ENCODE data around the gene GFOD1.

The GFOD1 gene

DNA sequence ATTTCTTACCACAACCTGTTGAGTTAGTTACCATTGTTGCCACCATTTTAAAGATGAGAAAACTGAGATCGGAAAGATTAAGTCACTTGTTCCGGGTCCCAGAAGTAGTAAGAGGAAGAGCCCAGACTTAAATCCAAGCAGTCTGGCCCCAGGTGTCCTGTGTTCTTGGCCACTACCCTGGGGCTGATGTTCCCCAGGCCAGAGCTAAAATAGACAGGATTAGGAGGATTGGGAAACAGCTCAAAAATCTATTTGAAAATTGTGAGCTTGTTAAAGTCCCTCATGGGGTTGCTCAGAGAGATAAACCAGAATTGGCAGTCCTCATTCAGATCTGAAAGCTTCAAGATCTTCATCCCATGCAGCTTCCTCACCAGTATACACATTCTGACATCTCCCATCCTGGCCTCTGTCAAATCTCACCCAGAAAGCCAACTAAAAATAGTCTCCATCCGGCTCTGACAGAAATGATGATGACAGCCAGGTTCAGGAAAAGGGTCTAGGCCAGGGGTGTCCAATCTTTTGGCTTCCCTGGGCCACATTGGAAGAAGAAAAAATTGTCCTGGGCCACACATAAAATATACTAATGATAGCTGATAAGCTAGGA is 62.0 kb downstream of the GFOD1 start:
- ATAC-seq = no peak
- TF ChIP-seq ESRRG (CRISPR knock-in tag; IDR thresholded peaks at IDR 0.05) = no peak
- TF ChIP-seq, protein P1, sequence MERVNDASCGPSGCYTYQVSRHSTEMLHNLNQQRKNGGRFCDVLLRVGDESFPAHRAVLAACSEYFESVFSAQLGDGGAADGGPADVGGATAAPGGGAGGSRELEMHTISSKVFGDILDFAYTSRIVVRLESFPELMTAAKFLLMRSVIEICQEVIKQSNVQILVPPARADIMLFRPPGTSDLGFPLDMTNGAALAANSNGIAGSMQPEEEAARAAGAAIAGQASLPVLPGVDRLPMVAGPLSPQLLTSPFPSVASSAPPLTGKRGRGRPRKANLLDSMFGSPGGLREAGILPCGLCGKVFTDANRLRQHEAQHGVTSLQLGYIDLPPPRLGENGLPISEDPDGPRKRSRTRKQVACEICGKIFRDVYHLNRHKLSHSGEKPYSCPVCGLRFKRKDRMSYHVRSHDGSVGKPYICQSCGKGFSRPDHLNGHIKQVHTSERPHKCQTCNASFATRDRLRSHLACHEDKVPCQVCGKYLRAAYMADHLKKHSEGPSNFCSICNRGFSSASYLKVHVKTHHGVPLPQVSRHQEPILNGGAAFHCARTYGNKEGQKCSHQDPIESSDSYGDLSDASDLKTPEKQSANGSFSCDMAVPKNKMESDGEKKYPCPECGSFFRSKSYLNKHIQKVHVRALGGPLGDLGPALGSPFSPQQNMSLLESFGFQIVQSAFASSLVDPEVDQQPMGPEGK (CRISPR knock-in tag; IDR thresholded peaks at IDR 0.05; ENCODE audit: borderline replicate concordance) = no peak
- no peak for TF ChIP-seq ZNF8 (CRISPR knock-in tag; IDR thresholded peaks at IDR 0.05)
- TF ChIP-seq OSR1 (CRISPR knock-in tag; IDR thresholded peaks at IDR 0.05) = no peak
- TF ChIP-seq GLIS3 (CRISPR knock-in tag; IDR thresholded peaks at IDR 0.05) = no peak
- no peak for TF ChIP-seq RARB (CRISPR knock-in tag; IDR thresholded peaks at IDR 0.05)
- TF ChIP-seq, protein P2, sequence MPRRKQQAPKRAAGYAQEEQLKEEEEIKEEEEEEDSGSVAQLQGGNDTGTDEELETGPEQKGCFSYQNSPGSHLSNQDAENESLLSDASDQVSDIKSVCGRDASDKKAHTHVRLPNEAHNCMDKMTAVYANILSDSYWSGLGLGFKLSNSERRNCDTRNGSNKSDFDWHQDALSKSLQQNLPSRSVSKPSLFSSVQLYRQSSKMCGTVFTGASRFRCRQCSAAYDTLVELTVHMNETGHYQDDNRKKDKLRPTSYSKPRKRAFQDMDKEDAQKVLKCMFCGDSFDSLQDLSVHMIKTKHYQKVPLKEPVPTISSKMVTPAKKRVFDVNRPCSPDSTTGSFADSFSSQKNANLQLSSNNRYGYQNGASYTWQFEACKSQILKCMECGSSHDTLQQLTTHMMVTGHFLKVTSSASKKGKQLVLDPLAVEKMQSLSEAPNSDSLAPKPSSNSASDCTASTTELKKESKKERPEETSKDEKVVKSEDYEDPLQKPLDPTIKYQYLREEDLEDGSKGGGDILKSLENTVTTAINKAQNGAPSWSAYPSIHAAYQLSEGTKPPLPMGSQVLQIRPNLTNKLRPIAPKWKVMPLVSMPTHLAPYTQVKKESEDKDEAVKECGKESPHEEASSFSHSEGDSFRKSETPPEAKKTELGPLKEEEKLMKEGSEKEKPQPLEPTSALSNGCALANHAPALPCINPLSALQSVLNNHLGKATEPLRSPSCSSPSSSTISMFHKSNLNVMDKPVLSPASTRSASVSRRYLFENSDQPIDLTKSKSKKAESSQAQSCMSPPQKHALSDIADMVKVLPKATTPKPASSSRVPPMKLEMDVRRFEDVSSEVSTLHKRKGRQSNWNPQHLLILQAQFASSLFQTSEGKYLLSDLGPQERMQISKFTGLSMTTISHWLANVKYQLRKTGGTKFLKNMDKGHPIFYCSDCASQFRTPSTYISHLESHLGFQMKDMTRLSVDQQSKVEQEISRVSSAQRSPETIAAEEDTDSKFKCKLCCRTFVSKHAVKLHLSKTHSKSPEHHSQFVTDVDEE (CRISPR knock-in tag; IDR thresholded peaks at IDR 0.05) = no peak
- TF ChIP-seq ARNTL (CRISPR knock-in tag; IDR thresholded peaks at IDR 0.05; ENCODE audit: borderline replicate concordance, low read depth) = no peak
- no peak for TF ChIP-seq ZFP30 (CRISPR knock-in tag; IDR thresholded peaks at IDR 0.05)
- no peak for TF ChIP-seq ISL1 (CRISPR knock-in tag; IDR thresholded peaks at IDR 0.05)
- TF ChIP-seq SNAI2 (CRISPR knock-in tag; IDR thresholded peaks at IDR 0.05) = no peak
- TF ChIP-seq, protein P3, sequence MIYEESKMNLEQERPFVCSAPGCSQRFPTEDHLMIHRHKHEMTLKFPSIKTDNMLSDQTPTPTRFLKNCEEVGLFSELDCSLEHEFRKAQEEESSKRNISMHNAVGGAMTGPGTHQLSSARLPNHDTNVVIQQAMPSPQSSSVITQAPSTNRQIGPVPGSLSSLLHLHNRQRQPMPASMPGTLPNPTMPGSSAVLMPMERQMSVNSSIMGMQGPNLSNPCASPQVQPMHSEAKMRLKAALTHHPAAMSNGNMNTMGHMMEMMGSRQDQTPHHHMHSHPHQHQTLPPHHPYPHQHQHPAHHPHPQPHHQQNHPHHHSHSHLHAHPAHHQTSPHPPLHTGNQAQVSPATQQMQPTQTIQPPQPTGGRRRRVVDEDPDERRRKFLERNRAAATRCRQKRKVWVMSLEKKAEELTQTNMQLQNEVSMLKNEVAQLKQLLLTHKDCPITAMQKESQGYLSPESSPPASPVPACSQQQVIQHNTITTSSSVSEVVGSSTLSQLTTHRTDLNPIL (CRISPR knock-in tag; IDR thresholded peaks at IDR 0.05; ENCODE audit: low read depth) = no peak
- TF ChIP-seq ZNF70 (CRISPR knock-in tag; IDR thresholded peaks at IDR 0.05) = no peak
- TF ChIP-seq CSDC2 (CRISPR knock-in tag; IDR thresholded peaks at IDR 0.05) = no peak
- no peak for TF ChIP-seq TOX (CRISPR knock-in tag; IDR thresholded peaks at IDR 0.05; ENCODE audit: borderline replicate concordance)
- no peak for TF ChIP-seq ZNF565 (CRISPR knock-in tag; conservative IDR thresholded peaks at IDR 0.05; ENCODE audit: low read depth)
- TF ChIP-seq TCF4 (CRISPR knock-in tag; IDR thresholded peaks at IDR 0.05; ENCODE audit: borderline replicate concordance) = no peak
- no peak for TF ChIP-seq ZC3H10 (CRISPR knock-in tag; IDR thresholded peaks at IDR 0.05)
- TF ChIP-seq PPARA (CRISPR knock-in tag; IDR thresholded peaks at IDR 0.05; ENCODE audit: borderline replicate concordance) = no peak
- no peak for TF ChIP-seq BACH2 (CRISPR knock-in tag; IDR thresholded peaks at IDR 0.05; ENCODE audit: borderline replicate concordance)

DNA sequence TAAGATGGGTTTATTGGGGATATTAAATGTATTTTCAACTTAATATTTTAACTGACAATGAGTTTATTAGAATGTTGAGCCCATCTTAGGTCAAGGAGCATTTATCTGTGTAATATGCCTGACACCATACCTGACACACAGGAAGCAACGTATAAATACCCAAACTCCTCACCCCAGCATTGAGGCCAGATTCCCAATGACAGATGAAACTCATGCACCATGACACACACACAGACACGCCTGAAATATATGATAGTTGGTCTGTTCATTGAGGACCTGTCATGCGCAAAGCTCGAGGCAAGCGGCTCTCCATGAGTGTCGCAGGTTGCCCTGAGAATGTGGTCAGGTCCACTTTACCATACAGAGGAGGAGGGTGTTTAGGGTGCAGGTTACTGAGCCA is 64.1 kb downstream of the GFOD1 start:
- ATAC-seq = no peak; the same call in 2 of the 3 replicates
- TF ChIP-seq BACH2 (CRISPR knock-in tag; IDR thresholded peaks at IDR 0.05; ENCODE audit: borderline replicate concordance) (no peak), RARB (CRISPR knock-in tag; IDR thresholded peaks at IDR 0.05) (no peak), ZNF70 (CRISPR knock-in tag; IDR thresholded peaks at IDR 0.05) (no peak), ZNF565 (CRISPR knock-in tag; conservative IDR thresholded peaks at IDR 0.05; ENCODE audit: low read depth) (no peak), OSR1 (CRISPR knock-in tag; IDR thresholded peaks at IDR 0.05) (no peak), ZFP30 (CRISPR knock-in tag; IDR thresholded peaks at IDR 0.05) (no peak), PPARA (CRISPR knock-in tag; IDR thresholded peaks at IDR 0.05; ENCODE audit: borderline replicate concordance) (no peak)
- TF ChIP-seq, protein P2 (CRISPR knock-in tag; IDR thresholded peaks at IDR 0.05) = no peak
- TF ChIP-seq, protein P1 (CRISPR knock-in tag; IDR thresholded peaks at IDR 0.05; ENCODE audit: borderline replicate concordance) = no peak
- TF ChIP-seq, protein P4, sequence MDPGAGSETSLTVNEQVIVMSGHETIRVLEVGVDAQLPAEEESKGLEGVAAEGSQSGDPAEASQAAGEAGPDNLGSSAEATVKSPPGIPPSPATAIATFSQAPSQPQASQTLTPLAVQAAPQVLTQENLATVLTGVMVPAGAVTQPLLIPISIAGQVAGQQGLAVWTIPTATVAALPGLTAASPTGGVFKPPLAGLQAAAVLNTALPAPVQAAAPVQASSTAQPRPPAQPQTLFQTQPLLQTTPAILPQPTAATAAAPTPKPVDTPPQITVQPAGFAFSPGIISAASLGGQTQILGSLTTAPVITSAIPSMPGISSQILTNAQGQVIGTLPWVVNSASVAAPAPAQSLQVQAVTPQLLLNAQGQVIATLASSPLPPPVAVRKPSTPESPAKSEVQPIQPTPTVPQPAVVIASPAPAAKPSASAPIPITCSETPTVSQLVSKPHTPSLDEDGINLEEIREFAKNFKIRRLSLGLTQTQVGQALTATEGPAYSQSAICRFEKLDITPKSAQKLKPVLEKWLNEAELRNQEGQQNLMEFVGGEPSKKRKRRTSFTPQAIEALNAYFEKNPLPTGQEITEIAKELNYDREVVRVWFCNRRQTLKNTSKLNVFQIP (CRISPR knock-in tag; IDR thresholded peaks at IDR 0.05; ENCODE audit: borderline replicate concordance, low read depth) = no peak

Data from SK-N-SH treated with all-trans-retinoic acid at 6 μM for 48 hours (cell line).